ENCODE measurements around the gene EDARADD. TPM values are rescaled to one million over a fixed set of nuclear protein-coding genes. Genes with fewer than 3 reads are reported as not detected.
"Not testable (repeated sequence)": the region's sequence is repeated elsewhere in the genome, so short reads cannot be mapped to it uniquely, and the experiment has no call there.

Gene EDARADD
- total RNA-seq, 1 donor from 2014 or later = 0.98 TPM

- Mint-ChIP-seq H3K27ac (ENCODE audit: unreplicated experiment) (no peak overlapping the region), H3K27me3 (ENCODE audit: unreplicated experiment) (no peaks in the 10 kb centered on the region), H3K4me3 (ENCODE audit: unreplicated experiment) (no peak overlapping the region), H3K4me1 (ENCODE audit: low read depth, unreplicated experiment) (no peaks in the 10 kb centered on the region), H3K9me3 (ENCODE audit: unreplicated experiment) (no peaks in the 10 kb centered on the region), H3K36me3 (ENCODE audit: unreplicated experiment) (no peaks in the 10 kb centered on the region)
- TF ChIP-seq, protein P1, sequence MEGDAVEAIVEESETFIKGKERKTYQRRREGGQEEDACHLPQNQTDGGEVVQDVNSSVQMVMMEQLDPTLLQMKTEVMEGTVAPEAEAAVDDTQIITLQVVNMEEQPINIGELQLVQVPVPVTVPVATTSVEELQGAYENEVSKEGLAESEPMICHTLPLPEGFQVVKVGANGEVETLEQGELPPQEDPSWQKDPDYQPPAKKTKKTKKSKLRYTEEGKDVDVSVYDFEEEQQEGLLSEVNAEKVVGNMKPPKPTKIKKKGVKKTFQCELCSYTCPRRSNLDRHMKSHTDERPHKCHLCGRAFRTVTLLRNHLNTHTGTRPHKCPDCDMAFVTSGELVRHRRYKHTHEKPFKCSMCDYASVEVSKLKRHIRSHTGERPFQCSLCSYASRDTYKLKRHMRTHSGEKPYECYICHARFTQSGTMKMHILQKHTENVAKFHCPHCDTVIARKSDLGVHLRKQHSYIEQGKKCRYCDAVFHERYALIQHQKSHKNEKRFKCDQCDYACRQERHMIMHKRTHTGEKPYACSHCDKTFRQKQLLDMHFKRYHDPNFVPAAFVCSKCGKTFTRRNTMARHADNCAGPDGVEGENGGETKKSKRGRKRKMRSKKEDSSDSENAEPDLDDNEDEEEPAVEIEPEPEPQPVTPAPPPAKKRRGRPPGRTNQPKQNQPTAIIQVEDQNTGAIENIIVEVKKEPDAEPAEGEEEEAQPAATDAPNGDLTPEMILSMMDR (IDR thresholded peaks at IDR 0.05; ENCODE audit: partially characterized antibody, unreplicated experiment) = no peak
- no peak for DNase-seq
These were observed 66.0 kb downstream of the EDARADD start for GRCh38 chr1:236460103-236460502.

GRCh38 chr1:236464197-236464596 is 70.1 kb downstream of the EDARADD start:
- not testable (repeated sequence) for H3K9me3 Mint-ChIP-seq (ENCODE audit: unreplicated experiment); H3K4me3 Mint-ChIP-seq (ENCODE audit: unreplicated experiment); H3K27me3 Mint-ChIP-seq (ENCODE audit: unreplicated experiment); H3K27ac Mint-ChIP-seq (ENCODE audit: unreplicated experiment); H3K4me1 Mint-ChIP-seq (ENCODE audit: low read depth, unreplicated experiment); DNase-seq; H3K36me3 Mint-ChIP-seq (ENCODE audit: unreplicated experiment)

GRCh38 chr1:236465231-236465958 is 71.3 kb downstream of the EDARADD start:
- no peak for DNase-seq
- TF ChIP-seq, protein P1 (IDR thresholded peaks at IDR 0.05; ENCODE audit: partially characterized antibody, unreplicated experiment) = no peak
- H3K27ac Mint-ChIP-seq (ENCODE audit: unreplicated experiment) = no peak overlapping the region
- H3K4me3 Mint-ChIP-seq (ENCODE audit: unreplicated experiment) = no peak overlapping the region
- H3K9me3 Mint-ChIP-seq (ENCODE audit: unreplicated experiment) = no peaks in the 10 kb centered on the region
- H3K4me1 Mint-ChIP-seq (ENCODE audit: low read depth, unreplicated experiment) = no peaks in the 10 kb centered on the region
- H3K27me3 Mint-ChIP-seq (ENCODE audit: unreplicated experiment) = no peaks in the 10 kb centered on the region
- H3K36me3 Mint-ChIP-seq (ENCODE audit: unreplicated experiment) = no peaks in the 10 kb centered on the region

DNA sequence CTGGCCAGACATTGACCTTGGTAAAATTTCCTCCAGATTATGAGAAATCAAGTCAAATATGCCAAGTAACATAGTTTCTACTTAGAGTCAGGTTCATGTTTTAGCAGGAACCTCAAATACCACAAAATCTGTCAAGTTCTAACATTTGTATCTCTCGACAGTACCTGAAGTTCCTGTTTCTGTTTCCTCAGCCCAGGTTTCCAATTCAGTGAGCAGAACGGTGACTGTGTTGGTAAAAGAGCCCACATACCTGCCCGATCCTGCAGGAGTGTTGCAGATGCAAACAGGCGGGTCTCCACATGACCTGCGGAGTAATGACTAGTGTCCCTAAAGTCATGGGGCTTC is 71.8 kb downstream of the EDARADD start:
- Mint-ChIP-seq H3K4me3 (ENCODE audit: unreplicated experiment) (no peak overlapping the region), H3K27ac (ENCODE audit: unreplicated experiment) (no peak overlapping the region), H3K36me3 (ENCODE audit: unreplicated experiment) (no peaks in the 10 kb centered on the region), H3K4me1 (ENCODE audit: low read depth, unreplicated experiment) (no peaks in the 10 kb centered on the region), H3K9me3 (ENCODE audit: unreplicated experiment) (no peaks in the 10 kb centered on the region), H3K27me3 (ENCODE audit: unreplicated experiment) (no peaks in the 10 kb centered on the region)
- no peak for DNase-seq
- TF ChIP-seq, protein P1 (IDR thresholded peaks at IDR 0.05; ENCODE audit: partially characterized antibody, unreplicated experiment) = no peak

GRCh38 chr1:236467327-236467641 is 73.2 kb downstream of the EDARADD start:
- TF ChIP-seq, protein P1 (IDR thresholded peaks at IDR 0.05; ENCODE audit: partially characterized antibody, unreplicated experiment) = no peak
- no peaks in the 10 kb centered on the region for H3K36me3 Mint-ChIP-seq (ENCODE audit: unreplicated experiment)
- DNase-seq = no peak
- no peaks in the 10 kb centered on the region for H3K9me3 Mint-ChIP-seq (ENCODE audit: unreplicated experiment)
- no peak overlapping the region for H3K27ac Mint-ChIP-seq (ENCODE audit: unreplicated experiment)
- no peaks in the 10 kb centered on the region for H3K4me1 Mint-ChIP-seq (ENCODE audit: low read depth, unreplicated experiment)
- H3K4me3 Mint-ChIP-seq (ENCODE audit: unreplicated experiment) = no peak overlapping the region
- H3K27me3 Mint-ChIP-seq (ENCODE audit: unreplicated experiment) = no peaks in the 10 kb centered on the region

All from glutamatergic neuron (in vitro differentiated cells).